SU-DHL-6 (cell line): ENCODE data around the gene CLNK.
"Not testable (repeated sequence)": the region's sequence is repeated elsewhere in the genome, so short reads cannot be mapped to it uniquely, and the experiment has no call there.

Experiments used
- EZH2phosphoT487 ChIP-seq: fragments of 200-600 bp; sonication (generic), shearing (Covaris generic); conservative IDR thresholded peaks from 2 replicates; pipeline ENCODE4 v1.6.1; 2018; ENCODE audit warnings: mild to moderate bottlenecking, antibody characterized with exemption, low read length, moderate library complexity, mixed read lengths
- TF ChIP-seq, protein P1 (sequence below): fragments of 200-600 bp; sonication (generic); IDR thresholded peaks from one replicate; pipeline ENCODE4 v1.5.1; 2017; ENCODE audit warnings: antibody characterized with exemption, mild to moderate bottlenecking, low read length, moderate library complexity; ENCODE audit not compliant: insufficient read depth, poor library complexity, severe bottlenecking

- TF ChIP-seq, protein P1, sequence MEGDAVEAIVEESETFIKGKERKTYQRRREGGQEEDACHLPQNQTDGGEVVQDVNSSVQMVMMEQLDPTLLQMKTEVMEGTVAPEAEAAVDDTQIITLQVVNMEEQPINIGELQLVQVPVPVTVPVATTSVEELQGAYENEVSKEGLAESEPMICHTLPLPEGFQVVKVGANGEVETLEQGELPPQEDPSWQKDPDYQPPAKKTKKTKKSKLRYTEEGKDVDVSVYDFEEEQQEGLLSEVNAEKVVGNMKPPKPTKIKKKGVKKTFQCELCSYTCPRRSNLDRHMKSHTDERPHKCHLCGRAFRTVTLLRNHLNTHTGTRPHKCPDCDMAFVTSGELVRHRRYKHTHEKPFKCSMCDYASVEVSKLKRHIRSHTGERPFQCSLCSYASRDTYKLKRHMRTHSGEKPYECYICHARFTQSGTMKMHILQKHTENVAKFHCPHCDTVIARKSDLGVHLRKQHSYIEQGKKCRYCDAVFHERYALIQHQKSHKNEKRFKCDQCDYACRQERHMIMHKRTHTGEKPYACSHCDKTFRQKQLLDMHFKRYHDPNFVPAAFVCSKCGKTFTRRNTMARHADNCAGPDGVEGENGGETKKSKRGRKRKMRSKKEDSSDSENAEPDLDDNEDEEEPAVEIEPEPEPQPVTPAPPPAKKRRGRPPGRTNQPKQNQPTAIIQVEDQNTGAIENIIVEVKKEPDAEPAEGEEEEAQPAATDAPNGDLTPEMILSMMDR: not testable (repeated sequence)
- TF ChIP-seq EZH2phosphoT487: not testable (repeated sequence)
These were observed 69.6 kb downstream of the CLNK start for GRCh38 chr4:10614926-10615325.
